ENCODE data around the gene TRPC6. TPM values are rescaled to one million over a fixed set of nuclear protein-coding genes. Genes with fewer than 3 reads are reported as not detected.
"Not testable (repeated sequence)": the region's sequence is repeated elsewhere in the genome, so short reads cannot be mapped to it uniquely, and the experiment has no call there.

Gene TRPC6
- total RNA-seq, 2 experiments from 2014 or later: not detected

DNA sequence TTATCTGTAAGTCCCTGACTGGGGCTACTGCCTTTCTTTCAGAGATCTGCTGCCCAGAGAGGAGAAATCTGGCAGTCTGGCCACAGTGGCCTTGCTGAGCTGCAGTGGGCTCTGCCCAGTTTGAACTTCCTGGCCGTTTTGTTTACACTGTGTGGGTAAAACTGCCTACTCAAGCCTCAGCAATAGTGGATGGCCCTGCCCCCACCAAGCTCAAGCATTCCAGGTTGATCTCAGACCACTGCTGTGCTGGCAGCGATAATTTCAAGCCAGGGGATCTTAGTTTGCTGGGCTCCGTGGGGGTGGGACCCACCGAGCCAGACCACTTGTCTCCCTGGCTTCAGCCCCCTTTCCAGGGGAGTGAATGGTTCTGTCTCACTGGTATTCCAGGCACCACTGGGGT is 117.5 kb downstream of the TRPC6 start:
- Mint-ChIP-seq H3K27ac (no peak overlapping the region), H3K4me1 (no peaks in the 10 kb centered on the region), H3K9me3 (no peaks in the 10 kb centered on the region), H3K4me3 (no peak overlapping the region), H3K36me3 (ENCODE audit: low read depth) (no peaks in the 10 kb centered on the region), H3K27me3 (no peaks in the 10 kb centered on the region)
- DNase-seq: no peak
- ChIA-PET CTCF (interaction anchor here (1.0 kb wide), 1 partner anchor 13 kb away, joined by 4 read pairs; no protein-coding TSS in a partner anchor), POLR2A (no interaction called here)

DNA sequence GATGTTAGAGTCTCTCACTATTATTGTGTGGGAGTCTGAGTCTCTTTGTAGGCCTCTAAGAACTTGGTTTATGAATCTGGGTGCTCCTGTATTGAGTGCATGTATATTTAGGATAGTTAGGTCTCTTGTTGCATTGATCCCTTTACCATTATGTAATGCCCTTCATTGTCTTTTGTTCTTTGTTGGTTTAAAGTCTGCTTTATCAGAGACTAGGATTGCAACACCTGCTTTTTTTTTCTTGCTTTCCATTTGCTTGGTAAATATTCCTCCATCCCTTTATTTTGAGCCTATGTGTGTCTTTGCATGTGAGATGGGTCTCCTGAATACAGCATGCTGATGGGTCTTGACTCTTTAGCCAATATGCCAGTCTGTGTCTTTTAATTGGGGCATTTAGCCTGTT is 119.4 kb downstream of the TRPC6 start:
- H3K27ac Mint-ChIP-seq; DNase-seq; H3K36me3 Mint-ChIP-seq (ENCODE audit: low read depth); CTCF ChIA-PET; H3K27me3 Mint-ChIP-seq; POLR2A ChIA-PET; H3K4me3 Mint-ChIP-seq; H3K9me3 Mint-ChIP-seq; H3K4me1 Mint-ChIP-seq: not testable (repeated sequence)

DNA sequence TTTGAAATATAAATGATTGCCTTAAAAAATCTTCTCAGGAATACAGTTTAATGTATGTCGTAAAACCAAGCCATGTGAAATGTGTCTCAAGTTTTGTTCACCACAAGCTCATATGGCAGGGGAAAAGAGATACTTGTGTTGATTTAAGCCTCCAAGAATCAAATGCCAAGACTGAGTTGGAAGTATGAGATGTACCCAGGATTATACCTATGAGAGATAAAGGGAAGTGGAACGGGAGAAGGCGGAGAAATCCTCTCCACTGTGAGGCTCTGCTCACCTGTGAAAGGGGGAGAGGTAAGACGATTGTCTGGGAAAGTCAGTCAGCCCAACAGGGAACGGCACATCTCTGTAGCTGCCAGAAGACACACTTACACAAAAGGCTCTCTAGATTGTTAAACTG is 124.8 kb downstream of the TRPC6 start:
- Mint-ChIP-seq H3K4me1 (no peaks in the 10 kb centered on the region), H3K27ac (no peak overlapping the region), H3K36me3 (ENCODE audit: low read depth) (no peaks in the 10 kb centered on the region), H3K9me3 (no peaks in the 10 kb centered on the region), H3K27me3 (no peaks in the 10 kb centered on the region), H3K4me3 (no peak overlapping the region)
- no peak for DNase-seq
- ChIA-PET CTCF (no interaction called here), POLR2A (no interaction called here)

DNA sequence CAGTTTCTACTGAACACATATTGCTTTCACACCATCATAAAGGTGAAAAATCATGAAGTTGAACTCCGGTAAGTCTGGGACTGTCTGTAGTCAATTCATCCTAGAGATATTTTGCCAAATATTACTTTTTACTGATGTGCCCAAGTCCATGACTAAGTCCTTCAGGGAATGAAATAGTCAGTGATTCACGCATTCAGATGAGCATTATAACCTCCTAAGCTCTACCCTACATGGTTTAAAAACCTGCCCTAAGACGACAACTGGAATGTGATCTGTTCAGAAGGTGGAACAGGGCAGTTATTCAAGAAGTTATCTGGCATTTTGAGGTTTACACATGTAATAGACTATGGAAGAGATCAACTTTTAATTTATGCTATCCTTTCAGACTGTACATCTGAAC is 125.6 kb downstream of the TRPC6 start:
- Mint-ChIP-seq H3K9me3 (no peaks in the 10 kb centered on the region), H3K27ac (no peak overlapping the region), H3K27me3 (no peaks in the 10 kb centered on the region), H3K4me3 (no peak overlapping the region), H3K4me1 (no peaks in the 10 kb centered on the region), H3K36me3 (ENCODE audit: low read depth) (no peaks in the 10 kb centered on the region)
- ChIA-PET POLR2A (no interaction called here), CTCF (no interaction called here)
- no peak for DNase-seq

DNA sequence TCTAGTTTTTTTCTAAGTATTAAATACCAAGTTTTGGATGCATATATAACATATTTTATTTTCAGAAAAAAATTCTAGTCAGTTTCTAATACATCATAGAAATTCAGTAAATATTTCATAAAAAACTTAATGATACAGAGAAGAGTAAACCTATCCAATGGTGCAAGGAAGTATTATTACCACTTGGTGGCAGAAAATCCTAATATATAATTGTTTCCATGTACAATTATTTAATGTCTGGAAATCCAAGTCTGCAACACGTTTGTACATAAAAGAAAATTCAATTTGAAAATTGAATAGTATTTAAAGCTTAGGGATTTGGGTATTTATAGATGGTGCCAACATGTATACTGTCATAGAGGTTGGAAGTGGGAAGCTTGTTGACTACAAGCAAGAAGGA is 127.0 kb downstream of the TRPC6 start:
- no peak for DNase-seq
- ChIA-PET CTCF (no interaction called here), POLR2A (no interaction called here)
- Mint-ChIP-seq H3K27me3 (no peaks in the 10 kb centered on the region), H3K27ac (no peak overlapping the region), H3K36me3 (ENCODE audit: low read depth) (no peaks in the 10 kb centered on the region), H3K4me1 (no peaks in the 10 kb centered on the region), H3K9me3 (no peaks in the 10 kb centered on the region), H3K4me3 (no peak overlapping the region)

DNA sequence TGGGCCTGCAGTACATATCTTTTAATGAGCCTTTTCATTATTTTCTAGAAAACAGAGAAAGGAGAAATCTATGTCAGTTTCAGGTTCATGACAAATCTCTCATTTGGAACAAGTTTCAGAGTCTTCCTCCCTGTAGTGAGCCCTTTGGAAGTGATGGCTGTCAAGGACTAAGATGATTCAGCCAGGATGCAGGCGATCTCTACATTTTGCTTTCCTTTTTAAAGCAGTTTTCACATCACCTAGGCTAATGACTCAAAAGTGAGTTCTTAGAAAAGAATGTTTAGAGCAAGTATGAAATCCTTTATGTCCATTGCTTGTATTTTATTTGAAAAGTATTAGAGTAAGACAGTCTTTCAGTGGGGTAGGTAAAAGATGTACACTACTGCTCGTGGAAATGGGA is 130.1 kb downstream of the TRPC6 start:
- H3K27ac Mint-ChIP-seq: no peak overlapping the region
- no peaks in the 10 kb centered on the region for H3K27me3 Mint-ChIP-seq
- CTCF ChIA-PET: no interaction called here
- no peaks in the 10 kb centered on the region for H3K36me3 Mint-ChIP-seq (ENCODE audit: low read depth)
- no peak for DNase-seq
- POLR2A ChIA-PET: no interaction called here
- H3K4me3 Mint-ChIP-seq: no peak overlapping the region
- H3K4me1 Mint-ChIP-seq: no peaks in the 10 kb centered on the region
- no peaks in the 10 kb centered on the region for H3K9me3 Mint-ChIP-seq

DNA sequence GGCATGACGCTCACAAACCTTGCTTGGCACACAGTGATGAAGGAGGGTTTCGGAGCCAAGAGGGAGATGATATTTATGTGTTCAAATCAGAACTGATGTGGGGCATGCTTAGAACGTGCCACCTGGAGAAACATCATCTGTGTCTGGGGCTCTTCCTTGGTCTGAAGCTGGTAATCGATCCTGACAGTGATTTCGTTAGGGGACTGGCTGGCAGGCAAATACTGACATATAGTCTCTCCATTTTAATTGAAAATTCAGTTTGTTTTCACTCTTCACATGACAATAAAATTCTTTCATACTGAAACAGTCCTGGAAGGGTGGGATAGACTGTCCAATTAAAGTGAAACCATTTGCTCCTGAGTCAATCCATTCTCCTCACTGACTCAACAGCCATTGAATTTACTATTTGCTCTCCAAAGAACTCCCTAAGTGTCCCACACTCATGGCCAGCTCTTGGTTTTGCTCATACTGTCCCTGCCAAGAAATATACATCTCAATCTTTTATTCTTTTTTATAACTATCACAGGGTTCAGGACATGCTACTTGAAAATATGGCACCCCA is 134.8 kb downstream of the TRPC6 start:
- H3K27ac Mint-ChIP-seq: no peak overlapping the region
- CTCF ChIA-PET: no interaction called here
- H3K4me1 Mint-ChIP-seq: no peaks in the 10 kb centered on the region
- H3K36me3 Mint-ChIP-seq (ENCODE audit: low read depth): no peaks in the 10 kb centered on the region
- H3K9me3 Mint-ChIP-seq: no peaks in the 10 kb centered on the region
- H3K4me3 Mint-ChIP-seq: no peak overlapping the region
- DNase-seq: no peak
- POLR2A ChIA-PET: no interaction called here
- H3K27me3 Mint-ChIP-seq: no peaks in the 10 kb centered on the region

DNA sequence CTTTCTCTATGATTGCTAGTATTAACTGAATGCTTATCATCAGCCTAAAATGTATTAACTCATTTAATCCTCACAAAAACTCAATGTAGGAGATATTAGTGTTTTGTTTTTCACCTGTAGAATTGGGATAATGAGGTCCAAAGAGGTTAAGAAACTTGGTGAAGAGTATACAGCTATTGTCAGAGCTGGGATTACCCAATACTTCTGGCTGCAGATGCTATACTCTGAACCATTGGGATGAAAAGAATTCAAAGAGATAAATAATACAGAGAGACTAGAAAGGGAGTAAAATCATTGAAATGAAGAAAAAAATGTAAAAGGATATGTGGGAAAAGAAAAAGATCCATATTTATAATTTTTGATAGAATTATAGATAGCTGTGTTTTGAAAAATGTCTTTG is 137.1 kb downstream of the TRPC6 start:
- no peaks in the 10 kb centered on the region for H3K9me3 Mint-ChIP-seq
- H3K4me1 Mint-ChIP-seq: no peaks in the 10 kb centered on the region
- no peak overlapping the region for H3K27ac Mint-ChIP-seq
- ChIA-PET CTCF (no interaction called here), POLR2A (no interaction called here)
- H3K27me3 Mint-ChIP-seq: no peaks in the 10 kb centered on the region
- H3K4me3 Mint-ChIP-seq: no peak overlapping the region
- H3K36me3 Mint-ChIP-seq (ENCODE audit: low read depth): no peaks in the 10 kb centered on the region
- DNase-seq: no peak

DNA sequence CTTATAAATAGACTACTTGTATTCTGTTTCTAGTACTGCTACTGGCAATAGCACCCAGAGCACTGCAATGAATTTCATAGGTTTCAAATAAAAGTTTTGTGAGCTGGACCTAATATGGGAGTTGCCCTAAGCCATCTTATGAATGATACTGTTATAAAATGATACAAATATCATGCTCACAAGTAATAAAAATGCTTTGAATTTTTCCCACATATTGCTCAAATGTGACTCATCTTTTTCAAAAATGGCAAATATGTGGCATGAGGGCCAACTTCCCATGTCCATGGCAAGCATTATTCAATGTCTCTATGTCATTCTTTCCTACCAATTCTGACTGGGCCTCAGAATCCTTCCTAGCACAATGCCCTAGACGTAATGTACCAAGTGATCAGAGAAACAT is 137.6 kb downstream of the TRPC6 start:
- Mint-ChIP-seq H3K9me3 (no peaks in the 10 kb centered on the region), H3K36me3 (ENCODE audit: low read depth) (no peaks in the 10 kb centered on the region), H3K4me3 (no peak overlapping the region), H3K27ac (no peak overlapping the region), H3K27me3 (no peaks in the 10 kb centered on the region), H3K4me1 (no peaks in the 10 kb centered on the region)
- DNase-seq: no peak
- ChIA-PET CTCF (no interaction called here), POLR2A (no interaction called here)

DNA sequence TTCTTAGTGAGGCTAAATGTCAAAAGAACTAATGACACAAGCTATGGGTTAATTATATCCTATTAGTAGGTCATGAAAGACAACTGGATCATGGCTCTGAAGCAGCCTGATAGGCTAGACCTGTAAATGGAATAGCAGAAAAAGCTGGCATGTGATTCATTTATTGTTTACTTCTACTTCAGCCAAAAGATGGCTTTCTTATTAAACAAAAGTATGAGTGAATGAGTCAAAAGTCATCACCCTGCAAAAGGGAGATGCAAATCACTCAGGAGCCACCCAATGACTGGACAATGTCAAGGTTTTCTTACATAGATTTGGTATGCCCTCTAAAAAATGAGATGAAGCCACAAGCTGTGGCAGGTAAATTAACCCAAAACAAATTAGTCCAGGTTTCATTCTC is 138.0 kb downstream of the TRPC6 start:
- no peaks in the 10 kb centered on the region for H3K36me3 Mint-ChIP-seq (ENCODE audit: low read depth)
- no peaks in the 10 kb centered on the region for H3K4me1 Mint-ChIP-seq
- POLR2A ChIA-PET: no interaction called here
- H3K4me3 Mint-ChIP-seq: no peak overlapping the region
- no peak for DNase-seq
- H3K27ac Mint-ChIP-seq: no peak overlapping the region
- H3K9me3 Mint-ChIP-seq: no peaks in the 10 kb centered on the region
- no peaks in the 10 kb centered on the region for H3K27me3 Mint-ChIP-seq
- CTCF ChIA-PET: no interaction called here

DNA sequence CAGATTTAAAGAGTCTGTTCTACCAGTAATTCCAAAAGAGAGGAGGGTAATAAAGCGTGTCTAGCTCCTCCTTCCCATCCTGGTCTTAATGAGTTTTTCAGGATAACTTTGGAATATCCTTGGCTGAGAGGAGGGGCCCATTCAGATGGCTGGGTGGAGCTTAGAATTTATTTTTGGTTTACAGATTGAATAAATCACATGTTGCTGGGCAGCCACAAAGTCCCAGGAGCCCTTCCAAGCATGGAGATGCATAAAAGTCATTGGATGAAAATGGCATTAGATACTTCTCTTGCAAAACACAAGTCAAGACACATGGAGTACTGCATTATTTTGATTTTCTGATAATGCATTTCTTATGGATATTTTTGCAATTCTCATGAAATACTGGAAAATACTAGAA is 139.0 kb downstream of the TRPC6 start:
- Mint-ChIP-seq H3K27me3 (no peaks in the 10 kb centered on the region), H3K4me3 (no peak overlapping the region), H3K4me1 (no peaks in the 10 kb centered on the region), H3K9me3 (no peaks in the 10 kb centered on the region), H3K27ac (no peak overlapping the region), H3K36me3 (ENCODE audit: low read depth) (no peaks in the 10 kb centered on the region)
- CTCF ChIA-PET: no interaction called here
- POLR2A ChIA-PET: no interaction called here
- DNase-seq: no peak

DNA sequence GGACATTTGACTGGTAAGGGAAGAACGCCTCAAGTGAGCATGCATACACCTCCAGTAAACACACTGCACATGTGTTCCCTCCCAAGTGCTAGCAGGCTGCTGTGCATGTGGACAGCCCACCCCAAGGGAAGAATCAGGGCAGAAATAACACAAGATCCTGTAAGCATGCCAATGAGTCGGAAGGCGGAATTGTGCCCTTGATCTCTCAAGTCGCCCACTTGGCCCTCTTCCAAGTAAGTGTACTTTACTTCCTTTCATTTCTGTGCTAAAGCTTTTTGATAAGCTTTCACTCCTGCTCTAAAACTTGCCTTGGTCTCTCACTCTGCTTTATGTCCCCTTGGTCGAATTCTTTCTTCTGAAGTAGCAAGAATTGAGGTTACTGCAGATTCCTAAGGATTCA is 139.6 kb downstream of the TRPC6 start:
- Mint-ChIP-seq H3K4me1 (no peaks in the 10 kb centered on the region), H3K9me3 (no peaks in the 10 kb centered on the region), H3K27me3 (no peaks in the 10 kb centered on the region), H3K4me3 (no peak overlapping the region), H3K27ac (no peak overlapping the region), H3K36me3 (ENCODE audit: low read depth) (no peaks in the 10 kb centered on the region)
- ChIA-PET CTCF (no interaction called here), POLR2A (no interaction called here)
- no peak for DNase-seq

DNA sequence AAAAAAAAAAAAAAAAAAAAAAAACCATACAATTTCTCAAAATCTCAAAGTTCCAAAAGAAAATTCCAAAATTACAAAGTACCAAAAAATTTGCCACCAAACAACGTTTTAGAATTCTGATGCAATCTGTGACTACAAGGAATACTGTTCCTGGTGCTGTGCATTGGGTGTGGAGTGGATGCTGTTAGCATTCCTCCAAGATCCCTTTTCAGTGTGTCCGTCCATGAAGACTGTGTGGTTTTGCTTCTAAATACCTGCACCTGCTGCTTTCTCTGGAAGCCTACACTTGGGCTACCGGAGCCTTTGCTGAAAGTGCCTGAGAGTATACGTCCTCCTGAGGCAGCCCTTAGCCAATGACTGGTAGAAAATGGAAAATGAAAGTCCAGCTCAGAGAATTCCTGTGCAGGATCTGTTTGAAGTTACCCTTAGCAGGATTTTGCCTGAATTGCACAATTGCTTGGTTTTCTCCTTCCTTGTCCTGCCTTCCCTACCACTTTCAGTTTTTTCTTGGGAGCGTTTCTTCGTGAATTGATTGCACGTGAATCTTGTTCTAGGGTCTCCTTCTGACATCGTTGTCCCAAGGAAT is 140.8 kb downstream of the TRPC6 start:
- H3K27me3 Mint-ChIP-seq: no peaks in the 10 kb centered on the region
- ChIA-PET CTCF (no interaction called here), POLR2A (no interaction called here)
- no peaks in the 10 kb centered on the region for H3K36me3 Mint-ChIP-seq (ENCODE audit: low read depth)
- no peaks in the 10 kb centered on the region for H3K4me1 Mint-ChIP-seq
- no peaks in the 10 kb centered on the region for H3K9me3 Mint-ChIP-seq
- DNase-seq: no peak
- no peak overlapping the region for H3K4me3 Mint-ChIP-seq
- H3K27ac Mint-ChIP-seq: no peak overlapping the region

DNA sequence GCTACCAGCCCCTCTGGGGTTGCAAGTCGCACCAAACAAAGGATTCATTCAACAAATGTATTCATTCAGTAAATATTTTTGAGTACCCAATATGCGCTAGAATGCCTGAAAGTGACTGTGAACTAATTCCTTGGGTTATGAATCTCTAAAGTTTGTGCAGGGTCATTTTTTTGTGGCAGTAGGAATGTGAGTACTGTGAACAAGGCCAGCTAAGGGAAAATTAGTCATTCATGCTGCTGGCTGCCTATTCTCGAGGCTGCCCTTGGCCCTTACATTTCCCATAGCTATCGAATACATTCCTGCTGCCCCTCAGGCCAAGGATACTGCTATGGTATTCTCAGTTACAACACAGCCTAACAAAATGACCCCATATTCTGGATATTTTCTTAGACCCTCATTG is 141.6 kb downstream of the TRPC6 start:
- H3K4me3 Mint-ChIP-seq: no peak overlapping the region
- no peaks in the 10 kb centered on the region for H3K9me3 Mint-ChIP-seq
- no peak for DNase-seq
- H3K27ac Mint-ChIP-seq: no peak overlapping the region
- ChIA-PET CTCF (no interaction called here), POLR2A (no interaction called here)
- H3K27me3 Mint-ChIP-seq: no peaks in the 10 kb centered on the region
- no peaks in the 10 kb centered on the region for H3K36me3 Mint-ChIP-seq (ENCODE audit: low read depth)
- no peaks in the 10 kb centered on the region for H3K4me1 Mint-ChIP-seq
